HepG2 (cell line): ENCODE results near the gene WDR82. TPM values are rescaled to one million over a fixed set of nuclear protein-coding genes. Genes with fewer than 3 reads are reported as not detected.
A peak's percentile ranks its signal among the peaks of the same experiment; 100 is the strongest.

ENCODE experiments used
- ATF7-NPFF ChIP-seq: sonication (generic); formaldehyde crosslinking; IDR thresholded peaks from 2 replicates; pipeline ENCODE4 v1.8.1; 2023; ENCODE audit warnings: mild to moderate bottlenecking, low read depth, missing genetic modification reagents, moderate library complexity
- BCL3 ChIP-seq: sonication (generic); formaldehyde crosslinking; IDR thresholded peaks from 2 replicates; pipeline ENCODE4 v1.5.1; 2020; ENCODE audit warnings: mild to moderate bottlenecking, missing genetic modification reagents, moderate library complexity
- CHD2 ChIP-seq: IDR thresholded peaks from 2 replicates; pipeline ENCODE4 v1.6.1; 2011; ENCODE audit warnings: low read depth, low read length, improper control_type of control experiment
- HES4 ChIP-seq: sonication (generic); formaldehyde crosslinking; IDR thresholded peaks from 2 replicates; pipeline ENCODE4 v1.9.0; 2021; ENCODE audit warnings: mild to moderate bottlenecking, missing genetic modification reagents, borderline replicate concordance
- MTF1 ChIP-seq: sonication (generic); formaldehyde crosslinking; IDR thresholded peaks from 2 replicates; pipeline ENCODE4 v1.5.0; 2020; ENCODE audit warnings: missing genetic modification reagents
- NFIC ChIP-seq: IDR thresholded peaks from 2 replicates; pipeline ENCODE4 v1.6.1; 2012; ENCODE audit warnings: mild to moderate bottlenecking, low read length, inconsistent platforms
- ONECUT2 ChIP-seq: sonication (generic); formaldehyde crosslinking; IDR thresholded peaks from 2 replicates; pipeline ENCODE4 v1.4.0; 2020; ENCODE audit warnings: missing genetic modification reagents
- PPARG ChIP-seq: conservative IDR thresholded peaks from 2 replicates; pipeline ENCODE4 v1.6.1; 2016; ENCODE audit warnings: missing biosample characterization, missing genetic modification reagents
- RBAK ChIP-seq: sonication (generic); formaldehyde crosslinking; IDR thresholded peaks from 2 replicates; pipeline ENCODE4 v1.5.1; 2020; ENCODE audit warnings: mild to moderate bottlenecking, missing genetic modification reagents
- RBM39 ChIP-seq: fragments of 200-400 bp; formaldehyde crosslinking; IDR thresholded peaks from one replicate; pipeline ENCODE4 v1.6.1; 2018; ENCODE audit warnings: antibody characterized with exemption, mild to moderate bottlenecking, low read depth, low read length; ENCODE audit not compliant: poor library complexity, severe bottlenecking
- RELA ChIP-seq: sonication (generic); formaldehyde crosslinking; IDR thresholded peaks from 2 replicates; pipeline ENCODE4 v1.4.0; 2020; ENCODE audit warnings: missing genetic modification reagents
- STAG1 ChIP-seq: sonication (generic); formaldehyde crosslinking; IDR thresholded peaks from 2 replicates; pipeline ENCODE4 v1.4.0; 2020; ENCODE audit warnings: missing genetic modification reagents
- TBL1XR1 ChIP-seq: fragments of 150-350 bp; IDR thresholded peaks from 2 replicates; pipeline ENCODE4 v1.6.1; 2014; ENCODE audit warnings: borderline replicate concordance, low read length; ENCODE audit not compliant: partially characterized antibody
- ZNF124 ChIP-seq: sonication (generic); formaldehyde crosslinking; IDR thresholded peaks from 2 replicates; pipeline ENCODE4 v1.4.0; 2020; ENCODE audit warnings: missing genetic modification reagents
- ZNF224 ChIP-seq: sonication (generic); formaldehyde crosslinking; IDR thresholded peaks from 2 replicates; pipeline ENCODE4 v1.5.0; 2020; ENCODE audit warnings: mild to moderate bottlenecking, missing genetic modification reagents
- ZNF333 ChIP-seq: sonication (generic); formaldehyde crosslinking; IDR thresholded peaks from 2 replicates; pipeline ENCODE4 v1.4.0; 2020; ENCODE audit warnings: mild to moderate bottlenecking, missing genetic modification reagents, borderline replicate concordance
- ZNF572 ChIP-seq: sonication (generic); formaldehyde crosslinking; IDR thresholded peaks from 2 replicates; pipeline ENCODE4 v1.5.1; 2020; ENCODE audit warnings: mild to moderate bottlenecking, missing genetic modification reagents
- ZNF574 ChIP-seq: sonication (generic); formaldehyde crosslinking; IDR thresholded peaks from 2 replicates; pipeline ENCODE4 v1.4.0; 2020; ENCODE audit warnings: missing genetic modification reagents
- ZNF841 ChIP-seq: sonication (generic); formaldehyde crosslinking; IDR thresholded peaks from 2 replicates; pipeline ENCODE4 v1.8.1; 2023; ENCODE audit warnings: missing genetic modification reagents, borderline replicate concordance
- ZNF883 ChIP-seq: sonication (generic); formaldehyde crosslinking; IDR thresholded peaks from 2 replicates; pipeline ENCODE4 v1.5.1; 2020; ENCODE audit warnings: mild to moderate bottlenecking, missing genetic modification reagents; ENCODE audit errors: not compliant biosample characterization
- ZXDC ChIP-seq: sonication (generic); formaldehyde crosslinking; IDR thresholded peaks from 2 replicates; pipeline ENCODE4 v1.5.0; 2020; ENCODE audit warnings: mild to moderate bottlenecking, missing genetic modification reagents
- polyA plus RNA-seq, 8 experiments: library from polyadenylated mRNA; depleted of rRNA in 3 of 8; stranded (reverse) in 7 of 8; unstranded in 1 of 8; fragments of >200 nt; fragmentation: Illumina TruSeq in 4 of 8; extraction: Trizol in 4 of 8; gene quantifications; 2 replicates each; pipeline versions ENCODE4 v1.2.1 to v1.2.3, GENCODE V29; 2011 to 2016; ENCODE audit warnings: low read depth in 4 of 8, missing spikeins in 1 of 8, mixed read lengths in 1 of 8; ENCODE audit not compliant: insufficient read depth in 1 of 8
- total RNA-seq, 5 experiments: library from RNA; depleted of rRNA; stranded (reverse); fragments of >200 nt; fragmentation: Illumina TruSeq; extraction: Trizol; gene quantifications; 2 replicates each; pipeline ENCODE4 v1.2.3, GENCODE V29; 2016; ENCODE audit warnings: low read depth in 1 of 5
- TF ChIP-seq, protein P1 (sequence below), 2 experiments: sonication (generic) in 1 of 2; formaldehyde crosslinking in 1 of 2; IDR thresholded peaks; 2 replicates each; pipeline versions ENCODE4 v1.4.0 to v1.6.1; 2018 to 2020; ENCODE audit warnings: missing genetic modification reagents in 2 of 2, borderline replicate concordance in 1 of 2, low read depth in 1 of 2, mild to moderate bottlenecking in 1 of 2, missing biosample characterization in 1 of 2

The WDR82 gene
- total and polyA plus RNA-seq, 2 of the 13 experiments (the other 11 are each of a cell fraction or from before 2014, with no cell fraction given) = 39.1 to 59.5 TPM

GRCh38 chr3:52238193-52238760, 40.2 kb downstream of the WDR82 start (continued):
- TF ChIP-seq ZNF574 (CRISPR knock-in tag) (peak; percentile 72), ZNF224 (CRISPR knock-in tag) (0 out of 2 replicates have a peak, but pooled peaks have one; percentile 51), MTF1 (CRISPR knock-in tag) (no peak), ATF7-NPFF (0 out of 2 replicates have a peak, but pooled peaks have one; percentile 41), ZNF572 (CRISPR knock-in tag) (peak; percentile 58; the same call in 1 of the 2 replicates), RELA (CRISPR knock-in tag) (no peak), STAG1 (CRISPR knock-in tag) (no peak), TBL1XR1 (peak; percentile 76), HES4 (CRISPR knock-in tag) (no peak), ZXDC (CRISPR knock-in tag) (no peak), PPARG (peak; percentile 86), RBM39 (no peak), ONECUT2 (CRISPR knock-in tag) (no peak), RBAK (CRISPR knock-in tag) (no peak), ZNF841 (CRISPR knock-in tag) (no peak; the same call in 1 of the 2 replicates), ZNF124 (no peak), NFIC (peak; percentile 56; the same call in 1 of the 2 replicates), CHD2 (no peak), BCL3 (no peak; the same call in 1 of the 2 replicates), ZNF883 (no peak), ZNF333 (CRISPR knock-in tag) (no peak)
- TF ChIP-seq, protein P1, sequence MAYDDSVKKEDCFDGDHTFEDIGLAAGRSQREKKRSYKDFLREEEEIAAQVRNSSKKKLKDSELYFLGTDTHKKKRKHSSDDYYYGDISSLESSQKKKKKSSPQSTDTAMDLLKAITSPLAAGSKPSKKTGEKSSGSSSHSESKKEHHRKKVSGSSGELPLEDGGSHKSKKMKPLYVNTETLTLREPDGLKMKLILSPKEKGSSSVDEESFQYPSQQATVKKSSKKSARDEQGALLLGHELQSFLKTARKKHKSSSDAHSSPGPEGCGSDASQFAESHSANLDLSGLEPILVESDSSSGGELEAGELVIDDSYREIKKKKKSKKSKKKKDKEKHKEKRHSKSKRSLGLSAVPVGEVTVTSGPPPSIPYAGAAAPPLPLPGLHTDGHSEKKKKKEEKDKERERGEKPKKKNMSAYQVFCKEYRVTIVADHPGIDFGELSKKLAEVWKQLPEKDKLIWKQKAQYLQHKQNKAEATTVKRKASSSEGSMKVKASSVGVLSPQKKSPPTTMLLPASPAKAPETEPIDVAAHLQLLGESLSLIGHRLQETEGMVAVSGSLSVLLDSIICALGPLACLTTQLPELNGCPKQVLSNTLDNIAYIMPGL (CRISPR knock-in tag; IDR thresholded peaks at IDR 0.05; ENCODE audit: borderline replicate concordance in 1 of 2, low read depth in 1 of 2) = 0 out of 4 replicates have a peak, but pooled peaks have one; percentile 25 to 32
